ENCODE results near the gene GAS6. TPM values are rescaled to one million over a fixed set of nuclear protein-coding genes. Genes with fewer than 3 reads are reported as not detected.

Gene GAS6
- total and polyA plus RNA-seq, 2 donors (not counting 3 experiments of a cell fraction or from before 2014, with no cell fraction given): 69.2 to 109 TPM

DNA sequence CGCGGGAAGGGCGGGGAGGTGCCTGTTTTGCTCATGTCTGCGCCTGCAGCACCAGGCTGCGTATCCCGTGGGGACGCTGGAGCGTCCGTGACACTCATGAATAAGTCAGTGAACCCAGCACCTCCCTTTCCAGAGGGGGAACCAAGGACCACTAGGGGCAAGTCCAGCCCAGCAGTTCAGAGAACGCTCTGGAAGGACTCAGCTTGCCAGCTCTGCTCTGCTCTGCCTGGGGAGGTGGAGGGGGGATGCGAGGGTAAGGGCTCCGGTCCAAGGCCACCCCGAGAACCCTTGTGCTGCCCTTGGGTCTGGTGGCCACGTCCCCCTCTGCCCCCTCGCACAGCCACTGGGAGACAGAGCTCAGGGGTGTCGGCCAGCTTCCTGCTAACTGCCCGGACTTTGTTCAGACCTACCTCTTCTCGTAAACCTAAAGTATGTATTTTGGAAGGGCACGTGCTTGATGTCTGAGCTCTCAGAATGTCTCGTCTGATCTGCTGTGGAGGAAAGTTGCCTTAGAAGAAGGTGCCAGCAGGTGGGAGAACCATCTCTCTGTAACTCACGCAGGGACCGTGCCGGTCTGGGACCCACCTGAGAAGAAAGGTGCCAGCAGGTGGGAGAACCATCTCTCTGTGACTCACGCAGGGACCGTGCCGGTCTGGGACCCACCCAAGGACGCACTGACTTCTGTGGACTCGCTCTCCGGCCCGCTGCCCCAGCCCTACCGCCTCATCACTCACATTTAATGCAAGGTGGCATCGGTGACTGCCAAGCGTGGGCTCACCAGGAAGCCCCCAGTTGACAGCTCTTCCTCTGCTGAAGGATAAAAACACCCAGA is 70.8 kb downstream of the GAS6 start:
- Histone ChIP-seq H3K9ac (replicated peaks; ENCODE audit: extremely low read depth, insufficient read depth, low read length) (no peak overlapping the region), H3K4me1 (ENCODE audit: control insufficient read depth, extremely low read depth, insufficient read depth, low read length) (no peaks in the 10 kb centered on the region), H2AFZ (ENCODE audit: low read depth, low read length) (no peak overlapping the region), H3K36me3 (ENCODE audit: control insufficient read depth in 2 of 2, extremely low read depth in 1 of 2, insufficient read depth in 2 of 2, low read length in 2 of 2) (peaks cover 0 to 49% of the 10 kb centered on the region in 2 experiments), H3K9me1 (replicated peaks; ENCODE audit: control insufficient read depth, extremely low read depth, insufficient read depth, low read length) (no peaks in the 10 kb centered on the region), H3K9me3 (replicated peaks; ENCODE audit: control insufficient read depth, insufficient read depth, low read length) (no peaks in the 10 kb centered on the region), H3K4me2 (ENCODE audit: insufficient read depth, low read length) (no peak overlapping the region), H3K79me2 (ENCODE audit: control insufficient read depth, insufficient read depth, low read length) (no peaks in the 10 kb centered on the region), H3K27me3 (ENCODE audit: control insufficient read depth in 2 of 2, insufficient read depth in 2 of 2, low read length in 2 of 2) (no peaks in the 10 kb centered on the region), H4K20me1 (replicated peaks; ENCODE audit: control insufficient read depth, extremely low read depth, insufficient read depth, low read length) (no peaks in the 10 kb centered on the region), H3K27ac (ENCODE audit: insufficient read depth, low read depth, low read length) (no peak overlapping the region), H3K4me3 (replicated peaks in 1 of 3; ENCODE audit: insufficient read depth in 1 of 3, low read depth in 1 of 3, low read length in 3 of 3) (no peak overlapping the region)
- FAIRE-seq (no peak), DNase-seq (ENCODE audit: low read depth, low spot score) (no peak)
- ChIA-PET CTCF (interaction anchor here (0.9 kb wide), 1 partner anchor 11 kb away, joined by 3 read pairs; no protein-coding TSS in a partner anchor), POLR2A (no interaction called here)
- dilution Hi-C loops (cut with MboI; ENCODE audit: extremely low pct_ligation_motif_present, low sequenced_read_pairs) (no loop called here), intact Hi-C loops (cut with micrococcal nuclease) (no loop called here)
- BruUV-seq (replicated peaks): no TSS peak
- TF ChIP-seq, protein P1, sequence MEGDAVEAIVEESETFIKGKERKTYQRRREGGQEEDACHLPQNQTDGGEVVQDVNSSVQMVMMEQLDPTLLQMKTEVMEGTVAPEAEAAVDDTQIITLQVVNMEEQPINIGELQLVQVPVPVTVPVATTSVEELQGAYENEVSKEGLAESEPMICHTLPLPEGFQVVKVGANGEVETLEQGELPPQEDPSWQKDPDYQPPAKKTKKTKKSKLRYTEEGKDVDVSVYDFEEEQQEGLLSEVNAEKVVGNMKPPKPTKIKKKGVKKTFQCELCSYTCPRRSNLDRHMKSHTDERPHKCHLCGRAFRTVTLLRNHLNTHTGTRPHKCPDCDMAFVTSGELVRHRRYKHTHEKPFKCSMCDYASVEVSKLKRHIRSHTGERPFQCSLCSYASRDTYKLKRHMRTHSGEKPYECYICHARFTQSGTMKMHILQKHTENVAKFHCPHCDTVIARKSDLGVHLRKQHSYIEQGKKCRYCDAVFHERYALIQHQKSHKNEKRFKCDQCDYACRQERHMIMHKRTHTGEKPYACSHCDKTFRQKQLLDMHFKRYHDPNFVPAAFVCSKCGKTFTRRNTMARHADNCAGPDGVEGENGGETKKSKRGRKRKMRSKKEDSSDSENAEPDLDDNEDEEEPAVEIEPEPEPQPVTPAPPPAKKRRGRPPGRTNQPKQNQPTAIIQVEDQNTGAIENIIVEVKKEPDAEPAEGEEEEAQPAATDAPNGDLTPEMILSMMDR (IDR thresholded peaks at IDR 0.05; ENCODE audit: extremely low read depth in 1 of 2, insufficient read depth in 1 of 2, low read depth in 1 of 2, low read length in 2 of 2): no peak
- no peak for TF ChIP-seq EZH2 (IDR thresholded peaks at IDR 0.05; ENCODE audit: borderline replicate concordance, low read depth, low read length, severe bottlenecking)
- TF ChIP-seq JUN (IDR thresholded peaks at IDR 0.05; ENCODE audit: borderline replicate concordance, insufficient read depth, insufficient read length, low read depth): no peak
- no peak for TF ChIP-seq GATA2 (IDR thresholded peaks at IDR 0.05; ENCODE audit: insufficient read depth, insufficient read length, low read depth, low read length)
- no peak for TF ChIP-seq POLR2AphosphoS5 (IDR thresholded peaks at IDR 0.05; ENCODE audit: insufficient read depth, low read depth, low read length)
- TF ChIP-seq MYC (IDR thresholded peaks at IDR 0.05; ENCODE audit: low read depth, low read length): no peak
- no peak for TF ChIP-seq FOS (IDR thresholded peaks at IDR 0.05; ENCODE audit: borderline replicate concordance, insufficient read depth, low read length)
- no peak for TF ChIP-seq POLR2A (IDR thresholded peaks at IDR 0.05; ENCODE audit: low read depth, low read length)
- TF ChIP-seq, protein P2, sequence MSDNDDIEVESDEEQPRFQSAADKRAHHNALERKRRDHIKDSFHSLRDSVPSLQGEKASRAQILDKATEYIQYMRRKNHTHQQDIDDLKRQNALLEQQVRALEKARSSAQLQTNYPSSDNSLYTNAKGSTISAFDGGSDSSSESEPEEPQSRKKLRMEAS (IDR thresholded peaks at IDR 0.05; ENCODE audit: insufficient read depth, insufficient read length): no peak

Data from endothelial cell of umbilical vein (primary cell).